GM18519 (cell line): ENCODE measurements around the gene NKAIN4.
"Not testable (repeated sequence)": the region's sequence is repeated elsewhere in the genome, so short reads cannot be mapped to it uniquely, and the experiment has no call there.

Source experiments
- ATAC-seq: cut with Tn5 transposase; IDR thresholded peaks from one replicate; pipeline ENCODE4 v1.9.1; 2021; ENCODE audit warnings: mild to moderate bottlenecking, moderate library complexity; ENCODE audit not compliant: unreplicated experiment, low FRiP score

Gene NKAIN4

GRCh38 chr20:63258781-63259180, 4.5 kb upstream of the NKAIN4 start:
- ATAC-seq = no peak

- no peak for ATAC-seq
Observed at GRCh38 chr20:63257629-63258028, 3.4 kb upstream of the NKAIN4 start.

DNA sequence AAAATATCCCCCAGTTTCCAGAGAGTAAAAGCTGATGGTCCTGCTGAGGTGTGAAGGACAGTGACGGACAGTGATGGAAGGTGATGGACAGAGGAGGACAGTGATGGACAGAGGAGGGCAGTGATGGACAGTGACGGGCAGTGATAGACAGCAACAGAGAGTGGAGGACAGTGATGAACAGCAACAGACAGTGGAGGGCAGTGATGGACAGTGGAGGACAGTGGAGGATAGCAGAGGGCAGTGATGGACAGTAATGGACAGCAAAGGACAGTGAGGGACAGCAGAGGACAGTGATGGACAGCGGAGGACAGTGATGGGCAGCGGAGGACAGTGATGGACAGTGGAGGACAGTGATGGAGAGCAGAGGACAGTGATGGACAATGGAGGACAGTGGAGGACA, 2.7 kb upstream of the NKAIN4 start:
- no peak for ATAC-seq

- ATAC-seq = no peak
Observed at GRCh38 chr20:63255931-63256704, 1.9 kb upstream of the NKAIN4 start.

GRCh38 chr20:63254606-63255384, 532 bp upstream of the NKAIN4 start:
- no peak for ATAC-seq

- ATAC-seq = no peak
Observed at GRCh38 chr20:63253438-63254231, 628 bp downstream of the NKAIN4 start.

DNA sequence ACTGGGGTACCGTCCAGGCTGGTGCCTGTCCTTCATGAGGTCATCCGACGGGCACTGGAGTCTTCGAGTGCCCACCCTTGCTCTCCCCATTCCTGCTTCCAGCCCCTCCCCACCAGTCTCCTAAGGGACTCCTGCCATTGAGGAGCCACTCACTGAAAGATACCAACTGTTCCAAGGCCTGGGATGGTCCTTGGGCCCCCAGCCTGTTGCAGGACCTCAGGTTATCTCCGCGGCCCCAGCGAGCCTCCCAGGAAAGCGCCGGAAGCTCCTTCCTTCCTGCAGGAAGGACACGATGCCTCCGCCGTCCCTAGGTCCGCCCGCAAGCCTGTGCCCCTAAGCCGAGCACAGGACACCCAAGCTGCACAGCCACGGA, 1.2 kb downstream of the NKAIN4 start:
- no peak for ATAC-seq

GRCh38 chr20:63252284-63252711, 2.0 kb downstream of the NKAIN4 start:
- no peak for ATAC-seq

DNA sequence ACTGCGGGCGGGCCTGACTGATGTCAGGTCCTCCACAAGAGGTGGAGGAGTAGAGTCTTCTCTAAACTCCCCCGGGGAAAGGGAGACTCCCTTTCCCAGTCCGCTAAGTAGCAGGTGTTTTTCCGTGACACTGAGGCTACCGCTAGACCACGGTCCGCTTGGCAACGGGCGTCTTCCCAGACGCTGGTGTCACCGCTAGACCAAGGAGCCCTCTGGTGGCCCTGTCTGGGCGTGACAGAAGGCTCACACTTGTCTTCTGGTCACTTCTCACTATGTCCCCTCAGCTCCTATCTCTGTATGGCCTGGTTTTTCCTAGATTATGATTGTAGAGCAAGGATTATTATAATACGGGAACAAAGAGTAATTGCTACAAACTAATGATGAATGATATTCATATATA, 2.9 kb downstream of the NKAIN4 start:
- ATAC-seq = not testable (repeated sequence)

DNA sequence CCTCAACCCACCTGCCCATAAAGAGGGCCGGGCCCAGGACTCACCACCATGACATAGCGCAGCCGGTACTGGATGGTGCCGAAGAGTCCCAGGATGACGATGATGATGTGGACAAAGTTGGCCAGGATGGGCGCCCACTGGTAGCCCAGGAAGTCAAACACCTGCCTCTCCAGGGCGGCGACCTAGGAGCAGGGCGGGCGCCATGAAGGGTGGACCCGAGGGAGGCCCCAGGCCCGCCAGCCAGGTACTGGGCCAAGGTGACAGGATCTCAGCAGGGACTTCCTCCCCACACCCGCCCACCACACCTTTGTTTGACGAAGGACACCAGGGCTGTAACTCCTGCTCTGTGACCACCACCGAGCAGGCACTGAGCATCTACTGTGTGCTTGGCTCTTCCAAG, 4.4 kb downstream of the NKAIN4 start:
- no peak for ATAC-seq

- ATAC-seq = no peak
Observed at GRCh38 chr20:63248835-63249591, 5.2 kb downstream of the NKAIN4 start.

DNA sequence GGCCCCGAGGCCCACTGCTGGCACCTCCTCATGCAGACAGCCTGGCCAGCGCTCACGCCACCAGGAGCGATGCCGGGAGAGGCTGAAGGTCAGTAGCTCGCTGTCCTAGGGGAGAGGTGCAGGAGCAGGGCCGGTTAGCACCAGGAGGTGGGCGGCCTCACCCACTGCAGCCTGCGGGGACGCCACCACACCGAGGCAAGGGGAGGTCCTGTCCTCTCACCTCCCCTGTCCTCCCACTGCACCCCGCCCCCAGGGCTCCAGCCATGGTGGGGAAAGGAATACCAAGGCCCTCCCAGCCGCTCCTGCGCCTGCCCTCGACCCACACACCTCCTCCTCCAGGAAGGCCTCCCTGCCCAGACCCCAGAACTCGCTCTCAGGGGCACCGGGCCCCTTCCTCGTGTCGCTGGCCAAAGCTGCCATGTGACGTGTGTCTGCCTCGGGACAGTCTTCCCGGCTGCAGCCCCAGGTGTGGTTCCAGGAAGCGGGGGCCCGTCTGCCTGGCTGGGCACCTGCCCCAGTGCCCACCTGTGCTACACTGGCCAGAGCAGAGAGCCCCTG, 6.5 kb downstream of the NKAIN4 start:
- no peak for ATAC-seq

GRCh38 chr20:63246490-63247288, 7.6 kb downstream of the NKAIN4 start:
- ATAC-seq = no peak

- no peak for ATAC-seq
Observed at GRCh38 chr20:63244468-63244867, 9.8 kb downstream of the NKAIN4 start.

DNA sequence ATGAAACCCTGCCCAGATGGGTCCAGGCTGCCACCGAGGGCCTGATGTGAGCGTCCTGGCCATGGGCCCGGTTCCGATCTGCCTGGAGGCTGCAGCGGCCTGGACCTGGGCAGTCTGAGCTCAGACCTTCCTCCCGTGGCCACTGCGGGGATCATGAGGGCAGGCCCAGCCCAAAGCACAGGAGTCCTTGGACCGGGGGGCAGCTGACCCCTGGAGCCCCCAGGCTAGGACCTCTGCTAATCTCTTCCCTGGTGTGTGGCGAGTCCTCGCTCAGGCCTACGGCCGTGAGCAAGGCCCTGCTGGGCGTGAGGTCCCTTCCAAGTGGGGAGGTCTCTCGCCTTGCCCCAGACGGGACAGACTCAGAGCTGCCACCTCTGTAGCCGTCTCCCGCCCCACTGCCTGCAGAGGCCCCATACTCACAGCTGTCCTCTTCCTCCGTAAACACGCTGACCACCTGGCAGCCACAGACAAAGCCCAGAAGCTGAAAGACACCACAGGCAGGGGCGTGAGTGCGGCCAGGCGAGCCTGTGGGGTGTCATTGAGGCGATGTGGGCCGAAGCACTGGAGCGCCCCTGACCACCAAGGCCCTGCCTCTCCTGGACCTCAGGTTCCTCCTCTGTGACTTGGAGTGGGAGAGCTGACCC, 10.5 kb downstream of the NKAIN4 start:
- ATAC-seq = no peak

DNA sequence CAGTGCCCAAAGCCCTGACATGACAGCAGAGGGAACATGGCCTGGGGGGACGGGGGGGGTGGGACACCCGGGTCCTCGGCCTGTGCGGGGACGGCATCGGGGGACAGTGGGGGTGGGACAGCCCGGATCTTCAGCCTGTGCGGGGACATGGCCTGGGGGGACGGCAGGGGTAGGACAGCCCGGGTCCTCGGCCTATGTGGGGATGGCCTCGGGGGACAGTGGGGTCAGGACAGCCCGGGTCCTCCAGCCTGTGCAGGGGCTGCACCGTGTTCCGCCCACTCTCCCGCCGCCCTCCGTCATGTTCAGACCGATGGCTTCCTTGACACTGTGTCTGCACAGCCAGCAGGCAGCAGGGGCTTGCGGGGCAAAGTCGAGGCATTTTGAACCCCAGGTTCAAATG, 11.5 kb downstream of the NKAIN4 start:
- ATAC-seq = no peak

GRCh38 chr20:63241272-63241671, 13.0 kb downstream of the NKAIN4 start:
- ATAC-seq = no peak

GRCh38 chr20:63240004-63240403, 14.3 kb downstream of the NKAIN4 start:
- no peak for ATAC-seq

GRCh38 chr20:63239431-63239830, 14.8 kb downstream of the NKAIN4 start:
- no peak for ATAC-seq
